B cell (primary cell): Measurements from ENCODE around the gene ZFYVE9. TPM values are rescaled to one million over a fixed set of nuclear protein-coding genes. Genes with fewer than 3 reads are reported as not detected.

Experiments
- ATAC-seq: fragments of 200-7000 bp; cut with Tn5 transposase; one replicate; pipeline ENCODE4 v1.10.0; 2021; ENCODE audit warnings: low read depth, mild to moderate bottlenecking, moderate number of reproducible peaks, moderate library complexity
- CTCF ChIA-PET: fragments of 350-600 bp; sonication (Branson Sonifier 250); formaldehyde crosslinking; loops from one replicate; lab custom pipeline; 2021; ENCODE audit warnings: antibody characterized with exemption, inconsistent platforms; lab: Charles Lee
- POLR2A ChIA-PET: fragments of 350-600 bp; sonication (Branson Sonifier 250); formaldehyde crosslinking; loops from one replicate; lab custom pipeline; 2021; ENCODE audit warnings: antibody characterized with exemption; lab: Charles Lee
- DNase-seq: peaks from one replicate; pipeline ENCODE4 v3.0.0; 2013
- H2AFZ ChIP-seq: 2 replicates; pipeline ENCODE4 v1.6.1; 2012; ENCODE audit warnings: mild to moderate bottlenecking, low read depth, low read length; ENCODE audit not compliant: insufficient read depth, poor library complexity, severe bottlenecking
- H3K27ac ChIP-seq, 2 donors: 1 replicate in 1 of 2; 2 replicates in 1 of 2; pipeline ENCODE4 v1.5.1; 2012 to 2013; ENCODE audit warnings: low read length in 2 of 2, mild to moderate bottlenecking in 2 of 2, moderate library complexity in 1 of 2
- H3K27me3 ChIP-seq, 4 experiments: fragments of 200-600 bp in 1 of 4; sonication (generic) in 1 of 4; replicated peaks in 1 of 4; 1 replicate in 2 of 4; 2 replicates in 2 of 4; pipeline versions ENCODE4 v1.6.1 to v1.7.0; 2013 to 2016; ENCODE audit warnings: low read length in 3 of 4, mild to moderate bottlenecking in 2 of 4, mixed read lengths in 1 of 4, moderate library complexity in 1 of 4; ENCODE audit not compliant: insufficient read depth in 4 of 4, control insufficient read depth in 3 of 4; ENCODE audit errors: control extremely low read depth in 1 of 4
- H3K36me3 ChIP-seq, 2 experiments: replicated peaks in 1 of 2; 1 replicate in 1 of 2; 2 replicates in 1 of 2; pipeline versions ENCODE4 v1.6.1 to v1.7.1; 2013; ENCODE audit warnings: low read length in 1 of 2; ENCODE audit not compliant: insufficient read depth in 2 of 2, control insufficient read depth in 1 of 2; ENCODE audit errors: control extremely low read depth in 1 of 2, extremely low read depth in 1 of 2
- H3K4me1 ChIP-seq, 2 donors: fragments of 200-600 bp in 1 of 2; sonication (generic) in 1 of 2; 1 replicate in 1 of 2; 2 replicates in 1 of 2; pipeline versions ENCODE4 v1.5.1 to v1.6.1; 2013 to 2017; ENCODE audit warnings: low read length in 2 of 2; ENCODE audit not compliant: control insufficient read depth in 2 of 2, insufficient read depth in 2 of 2
- H3K4me2 ChIP-seq: replicated peaks from 2 replicates; pipeline ENCODE3; 2012; ENCODE audit warnings: mild to moderate bottlenecking, low read depth, low read length; ENCODE audit not compliant: poor library complexity, severe bottlenecking
- H3K4me3 ChIP-seq, 5 experiments: fragments of 200-600 bp in 1 of 5; sonication (generic) in 1 of 5; 1 replicate in 3 of 5; 2 replicates in 2 of 5; pipeline versions ENCODE4 v1.5.1 to v1.7.0; 2011 to 2016; ENCODE audit warnings: low read length in 4 of 5, mild to moderate bottlenecking in 4 of 5, low read depth in 2 of 5, control low read depth in 1 of 5, moderate library complexity in 1 of 5; ENCODE audit not compliant: insufficient read depth in 1 of 5; ENCODE audit errors: control extremely low read depth in 1 of 5, extremely low read depth in 1 of 5
- H3K79me2 ChIP-seq: fragments of 200-600 bp; sonication (generic); one replicate; pipeline ENCODE4 v1.6.0; 2016; ENCODE audit warnings: low read length; ENCODE audit not compliant: control insufficient read depth, insufficient read depth
- H3K9ac ChIP-seq: fragments of 200-600 bp; sonication (generic); 2 replicates; pipeline ENCODE4 v1.6.1; 2017; ENCODE audit warnings: mild to moderate bottlenecking, low read length, moderate library complexity
- H3K9me3 ChIP-seq, 3 donors: one replicate each; pipeline versions ENCODE4 v1.6.1 to v1.7.1; 2013; ENCODE audit warnings: low read length in 2 of 3; ENCODE audit not compliant: control insufficient read depth in 2 of 3, insufficient read depth in 1 of 3; ENCODE audit errors: control extremely low read depth in 1 of 3
- H4K20me1 ChIP-seq: 2 replicates; pipeline ENCODE4 v1.6.0; 2012; ENCODE audit warnings: mild to moderate bottlenecking, low read length; ENCODE audit not compliant: insufficient read depth, control insufficient read depth, poor library complexity, severe bottlenecking
- H3K27ac Mint-ChIP-seq: one replicate; pipeline ENCODE4 v1.8.0; 2021; ENCODE audit warnings: mixed read lengths
- H3K27me3 Mint-ChIP-seq: one replicate; pipeline ENCODE4 v1.8.0; 2021; ENCODE audit warnings: mixed read lengths
- H3K4me1 Mint-ChIP-seq: one replicate; pipeline ENCODE4 v1.8.0; 2021; ENCODE audit warnings: mixed read lengths
- H3K4me3 Mint-ChIP-seq: one replicate; pipeline ENCODE4 v1.8.0; 2021; ENCODE audit warnings: mixed read lengths
- H3K9me3 Mint-ChIP-seq: one replicate; pipeline ENCODE4 v1.8.0; 2022; ENCODE audit warnings: mixed read lengths; ENCODE audit not compliant: insufficient read depth
- EZH2 ChIP-seq: IDR thresholded peaks from 2 replicates; pipeline ENCODE4 v1.6.1; 2012; ENCODE audit warnings: borderline replicate concordance, low read depth, mild to moderate bottlenecking, moderate library complexity, low read length; ENCODE audit not compliant: insufficient read depth, poor library complexity, severe bottlenecking
- WGBS: methylation state at CpG from one replicate; pipeline ENCODE4 v1.1.5; 2013; ENCODE audit warnings: missing lambda C conversion rate; ENCODE audit not compliant: insufficient coverage; 5-methylcytosine and 5-hydroxymethylcytosine counted together
- intact Hi-C: fragments of 100-400 bp; cut with micrococcal nuclease; formaldehyde crosslinking; loops from one replicate; pipeline ENCODE4 v1.10.0; 2022
- polyA plus RNA-seq: library from polyadenylated mRNA; depleted of rRNA; stranded (reverse); fragments of >200 nt; gene quantifications from 2 replicates; pipeline ENCODE4 v1.2.3, GENCODE V29; 2012
- total RNA-seq, 2 donors: library from RNA; stranded (reverse); fragments of 120-200 nt in 1 of 2; gene quantifications; 1 replicate in 1 of 2; 2 replicates in 1 of 2; pipeline versions ENCODE4 v1.2.3 to v1.2.4, GENCODE V29; 2013 to 2022
- TF ChIP-seq, protein P1 (sequence below): fragments of 200-600 bp; IDR thresholded peaks from one replicate; pipeline ENCODE4 v1.8.0; 2022; ENCODE audit warnings: antibody characterized with exemption, mild to moderate bottlenecking

The ZFYVE9 gene
- total and polyA plus RNA-seq, 2 donors (not counting 1 experiment from before 2014, with no cell fraction given): 0.16 to 3.3 TPM

DNA sequence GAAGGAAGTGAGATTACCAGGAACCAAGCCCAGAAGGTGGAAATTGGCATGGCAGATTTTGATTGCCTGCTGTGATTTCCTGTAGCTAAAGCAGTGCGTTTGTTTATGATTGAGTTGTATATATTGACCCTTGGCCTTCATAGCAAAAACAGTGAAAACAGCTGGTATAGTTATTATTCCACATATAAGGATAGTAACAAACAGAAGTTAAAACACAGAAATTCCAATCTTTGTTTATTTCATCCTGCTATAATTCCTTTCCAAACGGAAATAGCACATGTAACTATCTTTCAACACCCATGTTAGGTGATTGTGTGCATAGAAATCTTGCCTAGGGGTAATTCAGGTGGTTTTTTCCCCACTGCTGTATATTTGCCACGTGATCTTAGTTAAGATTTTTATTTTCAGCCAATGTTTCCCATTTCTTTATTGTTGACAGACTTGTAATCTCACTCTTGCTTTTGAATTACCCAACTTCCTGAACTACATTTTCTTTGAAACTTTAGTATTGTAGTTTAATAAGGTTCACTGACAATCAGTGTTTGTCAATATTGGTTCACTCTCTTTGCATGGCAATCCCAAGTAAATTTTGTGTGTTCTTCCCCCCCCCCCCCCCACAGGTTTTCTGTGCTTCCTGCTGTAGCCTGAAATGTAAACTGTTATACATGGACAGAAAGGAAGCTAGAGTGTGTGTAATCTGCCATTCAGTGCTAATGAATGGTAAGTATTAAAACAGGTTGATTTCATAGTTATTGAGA, 121.4 kb downstream of the ZFYVE9 start:
- Histone ChIP-seq H3K27ac (no peak overlapping the region), H3K9me3 (no peaks in the 10 kb centered on the region), H3K9ac (no peak overlapping the region), H3K79me2 (no peaks in the 10 kb centered on the region), H3K4me3 (no peak overlapping the region), H4K20me1 (no peaks in the 10 kb centered on the region), H2AFZ (no peak overlapping the region), H3K27me3 (peaks cover 0 to 28% (median 11%) of the 10 kb centered on the region in 4 experiments), H3K4me2 (no peak overlapping the region), H3K4me1 (no peaks in the 10 kb centered on the region), H3K36me3 (no peaks in the 10 kb centered on the region)
- CTCF ChIA-PET: no interaction called here
- Mint-ChIP-seq H3K27me3 (peaks cover 60% of the 10 kb centered on the region), H3K4me3 (no peak overlapping the region), H3K4me1 (no peaks in the 10 kb centered on the region), H3K27ac (no peak overlapping the region), H3K9me3 (no peaks in the 10 kb centered on the region)
- POLR2A ChIA-PET: no interaction called here
- no peak for DNase-seq
- intact Hi-C loops: no loop called here
- WGBS: no CpG with 5 or more reads among the region's 3 CpGs
- no peak for ATAC-seq
- TF ChIP-seq, protein P1, sequence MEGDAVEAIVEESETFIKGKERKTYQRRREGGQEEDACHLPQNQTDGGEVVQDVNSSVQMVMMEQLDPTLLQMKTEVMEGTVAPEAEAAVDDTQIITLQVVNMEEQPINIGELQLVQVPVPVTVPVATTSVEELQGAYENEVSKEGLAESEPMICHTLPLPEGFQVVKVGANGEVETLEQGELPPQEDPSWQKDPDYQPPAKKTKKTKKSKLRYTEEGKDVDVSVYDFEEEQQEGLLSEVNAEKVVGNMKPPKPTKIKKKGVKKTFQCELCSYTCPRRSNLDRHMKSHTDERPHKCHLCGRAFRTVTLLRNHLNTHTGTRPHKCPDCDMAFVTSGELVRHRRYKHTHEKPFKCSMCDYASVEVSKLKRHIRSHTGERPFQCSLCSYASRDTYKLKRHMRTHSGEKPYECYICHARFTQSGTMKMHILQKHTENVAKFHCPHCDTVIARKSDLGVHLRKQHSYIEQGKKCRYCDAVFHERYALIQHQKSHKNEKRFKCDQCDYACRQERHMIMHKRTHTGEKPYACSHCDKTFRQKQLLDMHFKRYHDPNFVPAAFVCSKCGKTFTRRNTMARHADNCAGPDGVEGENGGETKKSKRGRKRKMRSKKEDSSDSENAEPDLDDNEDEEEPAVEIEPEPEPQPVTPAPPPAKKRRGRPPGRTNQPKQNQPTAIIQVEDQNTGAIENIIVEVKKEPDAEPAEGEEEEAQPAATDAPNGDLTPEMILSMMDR: no peak
- no peak for TF ChIP-seq EZH2

DNA sequence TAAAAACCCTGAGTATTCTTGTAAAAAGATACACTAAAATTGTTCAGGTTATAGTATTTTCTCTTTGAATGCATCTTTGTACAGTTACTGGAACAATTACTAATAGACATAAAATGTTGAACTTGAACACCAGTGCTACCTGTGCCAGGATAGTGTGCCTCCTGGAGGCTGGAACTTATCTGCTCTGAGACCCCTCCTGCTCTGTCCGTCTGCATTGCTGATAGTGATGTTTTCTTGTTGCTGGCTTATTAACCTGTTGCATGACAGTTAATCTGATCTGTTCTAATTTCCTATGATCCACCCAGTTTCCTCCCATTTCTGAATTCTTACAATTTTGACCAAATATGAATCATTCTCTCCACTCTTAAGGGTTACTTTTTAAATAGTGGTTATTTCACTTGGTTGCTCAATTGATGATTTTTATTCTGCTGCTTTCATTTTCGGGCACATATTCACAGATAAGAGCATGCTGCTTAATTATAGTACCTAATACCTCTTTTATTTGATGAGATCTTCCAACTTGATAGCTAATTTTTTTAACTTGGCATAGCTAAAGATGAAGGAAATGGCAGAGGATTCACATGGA, 122.7 kb downstream of the ZFYVE9 start:
- Histone ChIP-seq H4K20me1 (no peaks in the 10 kb centered on the region), H3K4me2 (no peak overlapping the region), H3K9me3 (peaks cover 0 to under 1% (median 0%) of the 10 kb centered on the region in 3 donors), H3K4me3 (no peak overlapping the region), H3K27me3 (peaks cover 0 to 28% (median 9%) of the 10 kb centered on the region in 4 experiments), H2AFZ (no peak overlapping the region), H3K9ac (no peak overlapping the region), H3K36me3 (no peaks in the 10 kb centered on the region), H3K4me1 (no peaks in the 10 kb centered on the region), H3K27ac (no peak overlapping the region), H3K79me2 (no peaks in the 10 kb centered on the region)
- Mint-ChIP-seq H3K27ac (no peak overlapping the region), H3K27me3 (peaks cover 52% of the 10 kb centered on the region), H3K9me3 (no peaks in the 10 kb centered on the region), H3K4me3 (no peak overlapping the region), H3K4me1 (no peaks in the 10 kb centered on the region)
- DNase-seq: no peak
- TF ChIP-seq EZH2: no peak
- TF ChIP-seq, protein P1: no peak
- POLR2A ChIA-PET: no interaction called here
- CTCF ChIA-PET: no interaction called here
- intact Hi-C loops: no loop called here
- WGBS: no CpG with 5 or more reads among the region's 2 CpGs
- no peak for ATAC-seq
